H1 (cell line): ENCODE results near the gene EXOG. TPM values are rescaled to one million over a fixed set of nuclear protein-coding genes. Genes with fewer than 3 reads are reported as not detected.

Source experiments
- CTCF ChIA-PET: fragments of 300-600 bp; sonication (Branson Sonifier 250); formaldehyde crosslinking; loops from one replicate; lab custom pipeline; 2021; ENCODE audit not compliant: partially characterized antibody; lab: Charles Lee
- POLR2A ChIA-PET: fragments of 300-600 bp; sonication (Branson Sonifier 250); formaldehyde crosslinking; loops from one replicate; lab custom pipeline; 2021; ENCODE audit warnings: inconsistent platforms; ENCODE audit not compliant: partially characterized antibody; lab: Charles Lee
- DNase-seq, 2 experiments: peaks; one replicate each; pipeline versions ENCODE4 v3.0.0 to v3.0.0-alpha.2; 2010 to 2022; ENCODE audit warnings: low spot score in 2 of 2, low read depth in 1 of 2, mixed read lengths in 1 of 2
- FAIRE-seq: peaks from 2 replicates; lab custom pipeline; 2011; peaks lifted over from hg19 to GRCh38; lab: Jason Lieb, UNC
- H2AFZ ChIP-seq: 2 replicates; pipeline ENCODE4 v1.8.1; 2012; ENCODE audit warnings: low read length, inconsistent platforms
- H2AK5ac ChIP-seq: 2 replicates; pipeline ENCODE4 v1.6.1; 2013; ENCODE audit warnings: low read depth, low read length
- H2BK120ac ChIP-seq: replicated peaks from 2 replicates; pipeline ENCODE3; 2013; ENCODE audit warnings: low read depth, low read length, inconsistent platforms
- H2BK12ac ChIP-seq: 2 replicates; pipeline ENCODE4 v1.6.1; 2013; ENCODE audit warnings: low read depth, low read length
- H2BK15ac ChIP-seq: 2 replicates; pipeline ENCODE4 v1.6.1; 2013; ENCODE audit warnings: low read length
- H2BK20ac ChIP-seq: 2 replicates; pipeline ENCODE4 v1.6.1; 2013; ENCODE audit warnings: low read length
- H2BK5ac ChIP-seq: 2 replicates; pipeline ENCODE4 v1.6.1; 2013; ENCODE audit warnings: low read depth, low read length
- H3K14ac ChIP-seq: 2 replicates; pipeline ENCODE4 v1.6.1; 2013; ENCODE audit warnings: inconsistent platforms; ENCODE audit not compliant: insufficient read length
- H3K18ac ChIP-seq: 2 replicates; pipeline ENCODE4 v1.6.1; 2013; ENCODE audit warnings: low read length; ENCODE audit errors: extremely low read depth
- H3K23ac ChIP-seq: 2 replicates; pipeline ENCODE4 v1.6.1; 2013; ENCODE audit warnings: inconsistent platforms; ENCODE audit not compliant: insufficient read length
- H3K23me2 ChIP-seq: 2 replicates; pipeline ENCODE4 v1.6.1; 2013; ENCODE audit warnings: low read depth, low read length
- H3K27ac ChIP-seq: 2 replicates; pipeline ENCODE4 v1.6.1; 2011; ENCODE audit warnings: low read depth, low read length, inconsistent platforms
- H3K27me3 ChIP-seq, 4 experiments: replicated peaks in 1 of 4; 1 replicate in 1 of 4; 2 replicates in 3 of 4; pipeline versions ENCODE4 v1.6.1 to v1.8.1; 2011 to 2013; ENCODE audit warnings: low read length in 3 of 4, mild to moderate bottlenecking in 3 of 4, inconsistent platforms in 2 of 4, mixed read lengths in 2 of 4, moderate library complexity in 1 of 4; ENCODE audit not compliant: control insufficient read depth in 3 of 4, insufficient read depth in 3 of 4; ENCODE audit errors: extremely low read depth in 1 of 4
- H3K36me3 ChIP-seq, 4 experiments: 2 replicates each; pipeline versions ENCODE4 v1.6.1 to v1.8.1; 2011 to 2013; ENCODE audit warnings: mild to moderate bottlenecking in 4 of 4, low read length in 3 of 4, moderate library complexity in 2 of 4, control low read depth in 1 of 4, inconsistent platforms in 1 of 4; ENCODE audit not compliant: insufficient read depth in 4 of 4, control insufficient read depth in 2 of 4
- H3K4ac ChIP-seq: replicated peaks from 2 replicates; pipeline ENCODE3; 2013; ENCODE audit warnings: low read length, low read depth, mixed read lengths, inconsistent platforms; ENCODE audit not compliant: insufficient read length
- H3K4me1 ChIP-seq, 4 experiments: replicated peaks in 1 of 4; 1 replicate in 1 of 4; 2 replicates in 3 of 4; pipeline versions ENCODE4 v1.6.1 to v1.8.1; 2011 to 2013; ENCODE audit warnings: low read length in 3 of 4, inconsistent platforms in 2 of 4, mixed read lengths in 1 of 4; ENCODE audit not compliant: insufficient read depth in 4 of 4, control insufficient read depth in 3 of 4
- H3K4me2 ChIP-seq, 2 experiments: 2 replicates each; pipeline versions ENCODE4 v1.6.1 to v1.8.1; 2011 to 2013; ENCODE audit warnings: low read depth in 2 of 2, low read length in 2 of 2, control low read depth in 1 of 2, inconsistent platforms in 1 of 2, mild to moderate bottlenecking in 1 of 2; ENCODE audit not compliant: insufficient read depth in 1 of 2
- H3K4me3 ChIP-seq, 4 experiments: fragments of 200-600, 300-600 bp in 1 of 4; sonication (generic), shearing (Covaris generic), sonication (Bioruptor Twin) in 1 of 4; 2 replicates each; pipeline versions ENCODE4 v1.5.1 to v1.8.1; 2011 to 2016; ENCODE audit warnings: low read length in 4 of 4, low read depth in 3 of 4, control low read depth in 2 of 4, inconsistent platforms in 2 of 4, mild to moderate bottlenecking in 2 of 4, mixed read lengths in 1 of 4, moderate library complexity in 1 of 4; ENCODE audit not compliant: insufficient read depth in 2 of 4; ENCODE audit errors: extremely low read depth in 1 of 4
- H3K56ac ChIP-seq: replicated peaks from 2 replicates; pipeline ENCODE3; 2013; ENCODE audit warnings: low read depth, mild to moderate bottlenecking, mixed read lengths, low read length, inconsistent platforms; ENCODE audit not compliant: insufficient read length
- H3K79me1 ChIP-seq: 2 replicates; pipeline ENCODE4 v1.6.1; 2013; ENCODE audit warnings: low read depth, low read length, control low read depth
- H3K79me2 ChIP-seq, 2 experiments: 2 replicates each; pipeline versions ENCODE4 v1.6.1 to v1.8.1; 2012 to 2013; ENCODE audit warnings: low read length in 2 of 2, mild to moderate bottlenecking in 2 of 2, inconsistent platforms in 1 of 2; ENCODE audit not compliant: insufficient read depth in 2 of 2, control insufficient read depth in 1 of 2
- H3K9ac ChIP-seq, 4 experiments: replicated peaks in 1 of 4; 1 replicate in 1 of 4; 2 replicates in 3 of 4; pipeline versions ENCODE4 v1.6.1 to v1.8.1; 2011 to 2013; ENCODE audit warnings: low read depth in 3 of 4, low read length in 3 of 4, control low read depth in 2 of 4, mild to moderate bottlenecking in 2 of 4, moderate library complexity in 2 of 4, inconsistent platforms in 1 of 4; ENCODE audit errors: extremely low read depth in 1 of 4
- H3K9me3 ChIP-seq, 2 experiments: 2 replicates each; pipeline versions ENCODE4 v1.6.1 to v1.8.1; 2012 to 2013; ENCODE audit warnings: mild to moderate bottlenecking in 2 of 2, moderate library complexity in 2 of 2, control low read depth in 1 of 2, inconsistent platforms in 1 of 2, low read depth in 1 of 2, low read length in 1 of 2, mixed read lengths in 1 of 2; ENCODE audit not compliant: insufficient read depth in 2 of 2
- H4K20me1 ChIP-seq, 2 experiments: replicated peaks in 1 of 2; 2 replicates each; pipeline versions ENCODE3 to v1.8.1; 2011 to 2013; ENCODE audit warnings: inconsistent platforms in 2 of 2, low read length in 2 of 2, mild to moderate bottlenecking in 1 of 2; ENCODE audit not compliant: insufficient read depth in 2 of 2, control insufficient read depth in 1 of 2
- H4K5ac ChIP-seq: 2 replicates; pipeline ENCODE4 v1.6.1; 2013; ENCODE audit warnings: low read length, low read depth, mixed read lengths, inconsistent platforms; ENCODE audit not compliant: insufficient read length
- H4K8ac ChIP-seq: 2 replicates; pipeline ENCODE4 v1.8.0; 2013; ENCODE audit warnings: mild to moderate bottlenecking, moderate library complexity, low read length, inconsistent platforms; ENCODE audit not compliant: insufficient read depth; ENCODE audit errors: extremely low read depth
- H4K91ac ChIP-seq: replicated peaks from 2 replicates; pipeline ENCODE3; 2013; ENCODE audit warnings: low read length, mixed read lengths, inconsistent platforms; ENCODE audit not compliant: insufficient read length
- ASH2L ChIP-seq: fragments of 200-600, 300-600 bp; sonication (generic); IDR thresholded peaks from one replicate; pipeline ENCODE4 v1.7.1; 2017; ENCODE audit warnings: low read length
- CHD1 ChIP-seq: IDR thresholded peaks from 2 replicates; pipeline ENCODE4 v1.6.1; 2012; ENCODE audit warnings: low read depth, low read length, improper control_type of control experiment
- RXRA ChIP-seq: IDR thresholded peaks from 2 replicates; pipeline ENCODE4 v1.6.1; 2011; ENCODE audit warnings: low read depth, mild to moderate bottlenecking, low read length, moderate library complexity; ENCODE audit not compliant: insufficient read depth
- SIN3A ChIP-seq, 2 experiments: IDR thresholded peaks in 1 of 2; conservative IDR thresholded peaks in 1 of 2; 2 replicates each; pipeline ENCODE4 v1.6.1; 2011 to 2012; ENCODE audit warnings: low read length in 2 of 2, improper control_type of control experiment in 1 of 2, low read depth in 1 of 2, mild to moderate bottlenecking in 1 of 2
- TCF12 ChIP-seq: IDR thresholded peaks from 2 replicates; pipeline ENCODE4 v1.6.1; 2011; ENCODE audit warnings: low read depth, mild to moderate bottlenecking, low read length
- WGBS, 2 experiments: shearing (Covaris generic) in 1 of 2; methylation state at CpG; one replicate each; pipeline versions ENCODE4 v1.1.6 to v1.1.7; 2013 to 2015; ENCODE audit warnings: low lambda C conversion rate in 2 of 2, mixed read lengths in 2 of 2, inconsistent platforms in 1 of 2, low coverage in 1 of 2, missing lambda C conversion rate in 1 of 2; ENCODE audit not compliant: insufficient replicate concordance in 2 of 2, insufficient coverage in 1 of 2, insufficient read length in 1 of 2; ENCODE audit errors: extremely low coverage in 1 of 2, missing lambda C conversion rate in 1 of 2; 5-methylcytosine and 5-hydroxymethylcytosine counted together
- polyA plus RNA-seq, 7 experiments: library from polyadenylated mRNA; depleted of rRNA in 3 of 7; stranded (reverse) in 5 of 7; unstranded in 2 of 7; fragments of >200 nt in 5 of 7; fragments of 200-250 nt in 2 of 7; gene quantifications; 1 replicate in 5 of 7; 2 replicates in 1 of 7; 4 replicates in 1 of 7; pipeline versions ENCODE4 v1.2.1 to v1.2.3, GENCODE V29; 2011 to 2013; ENCODE audit warnings: missing spikeins in 2 of 7, mixed read lengths in 2 of 7
- total RNA-seq: library from RNA; stranded (reverse); fragmentation: NEBNext Ultra II Directional; extraction: Animal tissue kit (Norgen Biotek cat#: 25700); gene quantifications from 2 replicates; pipeline ENCODE4 v1.2.1, GENCODE V29; 2021

Gene EXOG
- total and polyA plus RNA-seq, 2 of the 8 experiments (the other 6 are each of a cell fraction or from before 2014, with no cell fraction given): 7.2 to 12.9 TPM

GRCh38 chr3:38573556-38573955, 77.4 kb downstream of the EXOG start:
- DNase-seq: peak in 1 of 2 experiments; percentile 34
- H4K8ac ChIP-seq: no peak overlapping the region
- H2AK5ac ChIP-seq: no peak overlapping the region
- H3K79me2 ChIP-seq: no peaks in the 10 kb centered on the region
- no peak overlapping the region for H2BK15ac ChIP-seq
- POLR2A ChIA-PET: no interaction called here
- no peak overlapping the region for H4K91ac ChIP-seq
- H3K23me2 ChIP-seq: no peaks in the 10 kb centered on the region; the same call in 1 of the 2 replicates
- H4K20me1 ChIP-seq: no peaks in the 10 kb centered on the region
- no peak overlapping the region for H3K14ac ChIP-seq
- H3K4me1 ChIP-seq: 0 out of 7 replicates have a peak, but pooled peaks cover 0 to 3% (median 0%) of the 10 kb centered on the region in 4 experiments
- no peak overlapping the region for H3K9ac ChIP-seq
- no peaks in the 10 kb centered on the region for H3K9me3 ChIP-seq
- CTCF ChIA-PET: interaction anchor here (1.2 to 4.6 kb wide), 3 partner anchors 9 to 52 kb away, joined by 3 to 14 read pairs (median 5); no protein-coding TSS in a partner anchor
- no peaks in the 10 kb centered on the region; a peak in 2 of 7 replicates for H3K27me3 ChIP-seq
- no peak for TF ChIP-seq TCF12
- TF ChIP-seq CHD1: no peak
- TF ChIP-seq SIN3A (conservative IDR thresholded peaks at IDR 0.05 in 1 of 2, IDR thresholded peaks at IDR 0.05 in 1 of 2; ENCODE audit: low read depth in 1 of 2, low read length in 2 of 2): no peak
- no peak for TF ChIP-seq ASH2L
- no peak for TF ChIP-seq RXRA
- TF ChIP-seq, all 59 proteins: peak for 0
- H3K4ac ChIP-seq: no peak overlapping the region
- H2BK20ac ChIP-seq: no peak overlapping the region
- H3K56ac ChIP-seq: no peak overlapping the region
- H3K18ac ChIP-seq: no peak overlapping the region
- 82% methylated on average over 3 of the region's 3 CpGs; no CpG with 5 or more reads in 1 of the 2 experiments for WGBS, 2 experiments
- no peak for FAIRE-seq
- no peaks in the 10 kb centered on the region for H3K79me1 ChIP-seq
- no peak overlapping the region for H2BK120ac ChIP-seq
- H2BK5ac ChIP-seq: no peak overlapping the region
- H2AFZ ChIP-seq: no peak overlapping the region
- no peaks in the 10 kb centered on the region for H3K36me3 ChIP-seq
- no peak overlapping the region for H4K5ac ChIP-seq
- no peak overlapping the region for H3K4me3 ChIP-seq
- H3K4me2 ChIP-seq: no peak overlapping the region
- no peak overlapping the region for H3K27ac ChIP-seq
- H2BK12ac ChIP-seq: no peak overlapping the region
- no peak overlapping the region for H3K23ac ChIP-seq
